GM06990 (cell line): ENCODE measurements around the gene MACROH2A1.

ENCODE experiments used
- DNase-seq: peaks from one replicate; pipeline ENCODE4 v3.0.0-alpha.2; 2011; ENCODE audit not compliant: insufficient read length; ENCODE audit errors: extremely low read depth
- H3K27me3 ChIP-seq: replicated peaks from 2 replicates; pipeline ENCODE4 v1.6.0; 2011; ENCODE audit warnings: low read length; ENCODE audit not compliant: control insufficient read depth, insufficient read depth
- H3K36me3 ChIP-seq: 2 replicates; pipeline ENCODE4 v1.5.1; 2011; ENCODE audit warnings: low read length; ENCODE audit not compliant: control insufficient read depth, insufficient read depth
- H3K4me3 ChIP-seq: replicated peaks from 2 replicates; pipeline ENCODE4 v1.5.1; 2011; ENCODE audit warnings: low read depth, mild to moderate bottlenecking, control low read depth, low read length
- CTCF ChIP-seq: IDR thresholded peaks from 2 replicates; pipeline ENCODE4 v1.5.1; 2011; ENCODE audit warnings: low read length, control low read depth, mild to moderate bottlenecking, inconsistent platforms; ENCODE audit not compliant: insufficient read depth, poor library complexity, severe bottlenecking

MACROH2A1 gene

GRCh38 chr5:135307143-135307903, 91.7 kb downstream of the MACROH2A1 start:
- no peaks in the 10 kb centered on the region for H3K36me3 ChIP-seq
- no peaks in the 10 kb centered on the region; the same call in none of the 2 replicates for H3K27me3 ChIP-seq
- H3K4me3 ChIP-seq = no peak overlapping the region
- DNase-seq = no peak
- no peak for TF ChIP-seq CTCF

GRCh38 chr5:135306557-135306956, 92.5 kb downstream of the MACROH2A1 start:
- TF ChIP-seq CTCF = no peak
- H3K36me3 ChIP-seq = no peaks in the 10 kb centered on the region
- H3K27me3 ChIP-seq = no peaks in the 10 kb centered on the region; the same call in none of the 2 replicates
- DNase-seq = no peak
- no peak overlapping the region for H3K4me3 ChIP-seq

- no peaks in the 10 kb centered on the region; the same call in none of the 2 replicates for H3K27me3 ChIP-seq
- H3K36me3 ChIP-seq = no peaks in the 10 kb centered on the region
- no peak overlapping the region for H3K4me3 ChIP-seq
- DNase-seq = no peak
- no peak for TF ChIP-seq CTCF
These were observed 94.4 kb downstream of the MACROH2A1 start for GRCh38 chr5:135304352-135305221.

GRCh38 chr5:135303582-135304173, 95.4 kb downstream of the MACROH2A1 start:
- H3K4me3 ChIP-seq = no peak overlapping the region
- no peak for TF ChIP-seq CTCF
- H3K36me3 ChIP-seq = no peaks in the 10 kb centered on the region
- DNase-seq = no peak
- no peaks in the 10 kb centered on the region; the same call in none of the 2 replicates for H3K27me3 ChIP-seq

GRCh38 chr5:135296900-135297816, 101.9 kb downstream of the MACROH2A1 start:
- Histone ChIP-seq H3K4me3 (no peak overlapping the region), H3K36me3 (no peaks in the 10 kb centered on the region), H3K27me3 (no peaks in the 10 kb centered on the region)
- TF ChIP-seq CTCF = no peak
- DNase-seq = no peak
